Right atrium auricular region (tissue), 2 donors: Measurements from ENCODE around the gene TMEM183A. TPM values are rescaled to one million over a fixed set of nuclear protein-coding genes. Genes with fewer than 3 reads are reported as not detected.

Experiments
- DNase-seq: peaks from one replicate; pipeline ENCODE4 v3.0.0-alpha.2; 2019; ENCODE audit warnings: low spot score
- H3K27ac ChIP-seq, 2 donors: fragments of 200-600 bp; sonication (generic); 1 replicate in 1 of 2; 2 replicates in 1 of 2; pipeline ENCODE4 v1.5.1; 2016 to 2019
- H3K27me3 ChIP-seq, 2 donors: fragments of 200-600 bp; sonication (generic); one replicate each; pipeline versions ENCODE4 v1.5.1 to v1.6.0; 2017 to 2019
- H3K36me3 ChIP-seq: fragments of 200-600 bp; sonication (generic); one replicate; pipeline ENCODE4 v1.5.1; 2016
- H3K4me1 ChIP-seq, 2 donors: fragments of 200-600 bp; sonication (generic); one replicate each; pipeline versions ENCODE4 v1.5.1 to v1.6.0; 2017 to 2019
- H3K4me3 ChIP-seq, 2 donors: fragments of 200-600 bp; sonication (generic); 1 replicate in 1 of 2; 2 replicates in 1 of 2; pipeline ENCODE4 v1.5.1; 2017 to 2019; ENCODE audit warnings: mild to moderate bottlenecking in 1 of 2, moderate library complexity in 1 of 2
- H3K9me3 ChIP-seq, 2 donors: fragments of 200-600 bp; sonication (generic); one replicate each; pipeline ENCODE4 v1.5.1; 2019
- total RNA-seq, 2 donors: library from RNA; depleted of rRNA; stranded (reverse); fragments of >200 nt; gene quantifications; one replicate each; pipeline ENCODE4 v1.1.0, GENCODE V29; 2016
- TF ChIP-seq, protein P1 (sequence below), 2 donors: fragments of 200-600 bp; sonication (generic); IDR thresholded peaks; one replicate each; pipeline ENCODE4 v1.5.1; 2019; ENCODE audit warnings: antibody characterized with exemption in 2 of 2

Gene TMEM183A
- total RNA-seq, 2 donors from 2014 or later = 29.6 to 39.1 TPM

GRCh38 chr1:203073469-203073868, 66.3 kb downstream of the TMEM183A start:
- H3K27me3 ChIP-seq = no peaks in the 10 kb centered on the region
- TF ChIP-seq, protein P1, sequence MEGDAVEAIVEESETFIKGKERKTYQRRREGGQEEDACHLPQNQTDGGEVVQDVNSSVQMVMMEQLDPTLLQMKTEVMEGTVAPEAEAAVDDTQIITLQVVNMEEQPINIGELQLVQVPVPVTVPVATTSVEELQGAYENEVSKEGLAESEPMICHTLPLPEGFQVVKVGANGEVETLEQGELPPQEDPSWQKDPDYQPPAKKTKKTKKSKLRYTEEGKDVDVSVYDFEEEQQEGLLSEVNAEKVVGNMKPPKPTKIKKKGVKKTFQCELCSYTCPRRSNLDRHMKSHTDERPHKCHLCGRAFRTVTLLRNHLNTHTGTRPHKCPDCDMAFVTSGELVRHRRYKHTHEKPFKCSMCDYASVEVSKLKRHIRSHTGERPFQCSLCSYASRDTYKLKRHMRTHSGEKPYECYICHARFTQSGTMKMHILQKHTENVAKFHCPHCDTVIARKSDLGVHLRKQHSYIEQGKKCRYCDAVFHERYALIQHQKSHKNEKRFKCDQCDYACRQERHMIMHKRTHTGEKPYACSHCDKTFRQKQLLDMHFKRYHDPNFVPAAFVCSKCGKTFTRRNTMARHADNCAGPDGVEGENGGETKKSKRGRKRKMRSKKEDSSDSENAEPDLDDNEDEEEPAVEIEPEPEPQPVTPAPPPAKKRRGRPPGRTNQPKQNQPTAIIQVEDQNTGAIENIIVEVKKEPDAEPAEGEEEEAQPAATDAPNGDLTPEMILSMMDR (IDR thresholded peaks at IDR 0.05) = no peak
- no peak overlapping the region for H3K27ac ChIP-seq
- H3K36me3 ChIP-seq = no peaks in the 10 kb centered on the region
- no peak for DNase-seq
- H3K4me3 ChIP-seq = no peak overlapping the region
- no peaks in the 10 kb centered on the region for H3K9me3 ChIP-seq
- H3K4me1 ChIP-seq = peaks cover 0 to 22% of the 10 kb centered on the region in 2 donors

Other genes with a start within 250 kb of the TMEM183A start
- gene KDM5B, start 199.0 kb upstream of the TMEM183A start, total RNA-seq = 10 to 100 TPM; 14.6 to 18.5 TPM
- gene PCAT6, start 196.4 kb upstream of the TMEM183A start, total RNA-seq = not detected
- gene RABIF, start 118.2 kb upstream of the TMEM183A start, total RNA-seq = 1 to 10 TPM; 3.0 to 4.3 TPM
- 10 to 100 TPM; 13.9 to 18.4 TPM for gene KLHL12, start 80.1 kb upstream of the TMEM183A start, total RNA-seq
- gene ADIPOR1, start 49.1 kb upstream of the TMEM183A start, total RNA-seq = 100 to 1,000 TPM; 124 to 141 TPM
- gene CYB5R1, start 40.1 kb upstream of the TMEM183A start, total RNA-seq = 100 to 1,000 TPM in 1 of 2 donors, 10 to 100 TPM in 1; 85.9 to 104 TPM
- gene PPFIA4, start 19.1 kb downstream of the TMEM183A start, total RNA-seq = 10 to 100 TPM; 16.3 to 19.2 TPM
- gene MYOG, start 78.6 kb downstream of the TMEM183A start, total RNA-seq = not detected
- gene ADORA1, start 120.4 kb downstream of the TMEM183A start, total RNA-seq = 10 to 100 TPM in 1 of 2 donors, 1 to 10 TPM in 1; 9.4 to 15.1 TPM
- not detected for gene MYBPH, start 168.5 kb downstream of the TMEM183A start, total RNA-seq
- 1 to 10 TPM in 1 of 2 donors, under 1 TPM in 1; 0.85 to 9.4 TPM for gene CHI3L1, start 179.3 kb downstream of the TMEM183A start, total RNA-seq
- gene CHIT1, start 222.3 kb downstream of the TMEM183A start, total RNA-seq = not detected